Left renal cortex interstitium (tissue), 4 donors: ENCODE results near the gene SPATS2L. TPM values are rescaled to one million over a fixed set of nuclear protein-coding genes. Genes with fewer than 3 reads are reported as not detected.

ENCODE experiments used
- DNase-seq, 4 donors: peaks; one replicate each; pipeline ENCODE4 v3.0.0-alpha.2; 2013; ENCODE audit warnings: low read depth in 4 of 4, low spot score in 2 of 4, missing footprints in 1 of 4
- polyA plus RNA-seq, 4 donors: library from polyadenylated mRNA; unstranded; fragments of 120-200 nt; gene quantifications; one replicate each; pipeline ENCODE4 v1.2.1, GENCODE V29; 2013; ENCODE audit not compliant: insufficient read length in 4 of 4

The SPATS2L gene
- polyA plus RNA-seq, 4 donors, result 127 to 149 (median 136) TPM

DNA sequence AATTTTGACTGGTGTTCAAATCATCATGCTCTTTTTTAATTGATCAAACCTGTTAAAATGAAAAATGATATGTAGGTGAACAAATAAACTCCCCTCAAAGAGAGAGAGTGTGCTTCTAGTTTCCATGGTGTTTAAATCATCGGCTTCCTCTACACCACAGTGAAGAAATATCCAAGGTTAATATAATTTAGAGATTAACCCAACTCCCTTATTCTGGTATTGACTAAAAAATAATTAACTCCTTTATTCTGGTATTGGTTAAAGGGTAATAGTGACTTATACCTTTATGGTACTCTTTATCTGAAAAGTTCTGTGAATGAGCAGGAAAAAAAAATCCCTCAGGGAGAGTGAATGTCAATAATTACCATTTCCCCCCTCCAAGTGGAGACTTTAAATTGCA, 93.1 kb downstream of the SPATS2L start:
- DNase-seq, result no peak

DNA sequence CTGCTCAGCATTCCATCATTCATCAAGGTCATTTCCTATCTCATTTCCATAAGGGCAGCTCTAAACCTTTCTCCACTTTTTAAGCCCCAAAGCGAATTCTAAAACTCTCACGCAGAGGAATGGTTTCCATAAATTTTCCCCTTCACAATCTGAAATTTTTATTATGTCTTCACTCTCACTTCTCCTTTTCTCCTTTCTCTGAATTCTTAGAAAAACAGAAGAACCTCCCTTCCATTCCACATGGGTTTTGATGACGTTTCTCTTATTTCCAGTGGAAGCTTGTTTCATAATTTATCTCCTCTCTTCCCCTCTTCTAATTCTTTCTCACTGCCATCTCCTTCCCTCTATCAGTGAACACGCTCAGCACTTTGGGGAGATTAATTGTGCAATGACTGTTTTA, 97.3 kb downstream of the SPATS2L start:
- no peak for DNase-seq

DNA sequence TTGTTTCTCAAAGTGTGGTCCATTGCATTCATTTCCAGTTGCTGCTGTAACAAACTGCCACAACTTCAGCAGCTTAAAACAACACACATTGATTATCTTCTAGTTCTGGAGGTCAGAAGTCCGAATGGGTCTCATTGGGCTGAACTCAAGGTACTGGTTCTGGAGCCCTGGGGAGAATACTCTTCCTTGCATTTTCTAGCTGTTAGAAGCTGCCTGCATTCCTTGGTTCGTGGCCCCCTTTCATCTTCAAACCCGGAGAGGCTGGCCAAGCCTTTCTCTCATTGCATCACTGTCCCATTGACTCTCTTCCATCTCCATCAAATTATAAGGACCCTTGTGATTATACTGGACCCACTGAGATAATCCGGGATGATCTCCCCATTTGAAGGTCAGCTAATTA, 98.1 kb downstream of the SPATS2L start:
- no peak for DNase-seq

DNA sequence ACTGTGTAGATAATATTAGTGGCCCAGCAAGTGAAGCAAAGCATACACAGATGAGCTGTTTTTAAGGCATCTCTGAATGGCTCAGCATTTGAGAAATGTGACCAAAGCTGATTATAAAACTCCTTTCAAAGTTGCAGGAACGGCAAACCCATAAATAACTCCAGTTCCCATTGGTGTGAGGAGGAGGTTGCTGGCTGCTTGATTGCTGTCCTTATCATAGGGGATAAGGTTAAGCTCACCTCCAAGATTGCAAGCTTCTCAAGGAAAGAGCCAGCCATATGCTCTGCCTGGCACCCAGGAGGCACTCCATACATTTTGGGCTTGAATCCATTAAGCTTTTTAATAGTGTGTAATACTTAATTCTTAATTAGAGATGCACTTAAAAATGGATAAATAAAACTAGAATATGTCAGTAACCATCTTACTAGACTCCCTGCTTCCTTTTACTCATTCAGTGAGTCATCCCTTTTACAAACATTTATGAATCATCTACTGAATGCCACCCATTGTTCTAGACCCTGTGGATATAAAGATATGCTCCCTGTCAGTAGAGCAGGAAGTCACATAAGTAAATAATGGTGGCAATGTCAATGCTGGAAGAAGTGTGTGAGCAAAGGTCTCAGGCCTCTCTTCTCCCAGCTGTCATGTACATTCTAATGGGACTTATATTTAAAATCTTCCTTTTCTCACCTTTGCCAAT, 99.3 kb downstream of the SPATS2L start:
- DNase-seq, result no peak

DNA sequence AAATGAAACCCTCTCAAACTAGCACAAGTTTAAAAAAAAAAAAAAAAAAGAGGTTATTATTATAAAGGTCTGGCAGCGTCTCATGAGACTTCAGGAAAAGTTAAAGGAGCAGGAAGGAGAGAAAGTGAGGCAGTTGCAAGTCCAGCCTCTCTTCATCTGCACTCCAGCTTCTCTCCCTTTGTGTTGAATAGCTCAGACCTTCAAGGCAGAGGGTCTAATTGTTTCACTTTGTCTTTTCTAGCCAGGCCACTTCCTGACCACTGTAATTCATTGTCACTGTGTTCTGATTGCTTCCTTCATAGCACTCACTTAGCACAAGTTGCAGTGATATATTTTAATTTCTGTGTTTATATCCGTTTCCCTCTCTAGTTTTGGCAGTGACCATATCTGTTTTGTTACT, 99.9 kb downstream of the SPATS2L start:
- no peak for DNase-seq

DNA sequence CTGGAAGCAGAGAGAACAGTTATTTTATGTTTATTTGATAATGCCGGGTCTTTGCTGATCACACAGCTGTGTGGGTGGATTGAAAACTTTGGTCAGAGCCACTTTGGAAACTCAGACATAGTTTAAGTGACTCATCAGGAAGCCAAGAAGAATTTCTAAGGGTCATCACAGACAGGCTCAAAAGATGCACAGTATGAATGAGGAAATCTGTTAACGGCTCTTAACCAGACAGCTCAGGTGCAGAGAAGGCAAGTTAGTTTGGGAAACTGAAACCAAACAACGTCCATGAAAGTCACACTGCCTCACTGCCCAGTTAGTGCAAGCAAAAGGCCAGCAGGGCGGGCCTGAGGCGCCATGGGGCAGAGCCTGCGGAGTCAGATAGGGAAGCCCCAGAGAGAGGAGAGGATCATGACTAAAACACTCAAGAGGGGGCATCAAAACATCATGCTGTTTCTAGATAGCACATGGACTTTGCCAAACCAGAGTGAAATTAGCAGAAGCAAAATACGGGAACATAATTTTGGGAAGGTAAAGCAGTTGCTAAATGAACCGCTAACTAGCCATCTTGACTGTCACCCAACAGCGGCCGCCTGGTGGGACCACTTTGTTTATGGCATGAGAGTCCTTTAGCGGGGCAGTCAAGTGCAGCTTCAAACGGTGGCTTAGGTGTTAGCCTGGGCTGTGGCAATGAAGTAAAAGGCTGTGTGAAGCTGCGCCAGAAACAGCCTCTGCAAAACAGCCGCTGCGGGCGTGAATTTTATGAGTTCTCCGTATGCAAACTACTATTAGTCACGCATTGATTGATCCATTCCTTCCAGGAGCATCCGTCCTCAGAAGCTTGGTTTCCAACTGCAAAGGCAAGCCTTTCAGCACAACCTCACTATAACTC, 102.2 kb downstream of the SPATS2L start:
- no peak for DNase-seq

DNA sequence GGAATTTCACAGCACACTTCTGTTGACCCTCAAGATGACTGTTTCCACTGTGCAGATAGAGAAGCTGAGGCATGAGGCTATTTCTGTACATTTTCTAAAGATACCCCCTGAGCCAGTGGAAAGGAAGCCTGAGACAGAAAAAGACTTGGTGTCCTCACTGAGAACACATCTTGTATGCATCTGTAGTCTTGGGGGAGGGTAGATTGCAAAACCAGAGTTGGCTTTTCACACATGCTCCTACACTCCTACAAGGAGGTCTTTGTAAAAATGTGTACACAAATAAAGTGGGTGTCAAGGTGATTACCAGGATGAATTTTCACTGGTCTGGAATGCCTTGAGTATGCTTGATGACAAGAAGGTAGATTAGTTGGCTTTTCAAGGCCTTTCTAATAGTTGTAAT, 105.3 kb downstream of the SPATS2L start:
- no peak for DNase-seq

DNA sequence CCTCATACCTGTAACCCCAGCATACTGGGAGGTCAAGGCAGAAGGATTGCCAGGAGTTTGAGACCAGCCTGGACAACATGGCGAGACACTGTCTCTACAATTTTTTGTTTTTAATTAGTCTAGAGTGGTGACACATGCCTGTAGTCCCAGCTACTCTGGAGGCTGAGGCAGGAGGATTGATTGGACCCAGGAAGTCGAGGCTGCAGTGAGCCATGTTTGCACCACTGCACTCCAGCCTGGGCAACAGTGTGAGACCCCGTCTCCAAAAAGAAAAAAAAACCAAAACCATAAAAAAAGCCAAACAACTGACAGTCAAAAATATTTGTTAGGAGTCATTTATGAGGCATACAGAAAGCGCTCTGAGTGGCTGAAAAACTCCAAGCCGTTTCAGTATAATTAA, 107.9 kb downstream of the SPATS2L start:
- DNase-seq, result no peak

DNA sequence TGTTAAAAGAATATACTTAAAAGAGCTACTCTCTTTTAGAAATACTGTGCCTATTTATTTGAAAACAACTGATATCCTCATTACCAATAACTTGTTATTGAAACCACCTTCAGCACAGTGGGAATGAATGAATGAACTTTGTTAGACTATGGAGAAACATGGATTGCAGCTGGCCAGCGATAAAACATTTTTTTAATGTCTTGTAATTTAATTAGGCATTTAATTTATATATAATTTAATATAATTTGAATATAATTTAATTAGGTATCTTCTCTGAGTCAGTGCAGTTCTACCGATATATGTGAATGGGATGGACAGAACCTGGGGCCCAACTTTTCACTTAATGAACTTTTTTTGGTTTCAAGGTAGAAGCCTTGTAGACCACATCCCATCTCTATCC, 109.0 kb downstream of the SPATS2L start:
- no peak for DNase-seq

DNA sequence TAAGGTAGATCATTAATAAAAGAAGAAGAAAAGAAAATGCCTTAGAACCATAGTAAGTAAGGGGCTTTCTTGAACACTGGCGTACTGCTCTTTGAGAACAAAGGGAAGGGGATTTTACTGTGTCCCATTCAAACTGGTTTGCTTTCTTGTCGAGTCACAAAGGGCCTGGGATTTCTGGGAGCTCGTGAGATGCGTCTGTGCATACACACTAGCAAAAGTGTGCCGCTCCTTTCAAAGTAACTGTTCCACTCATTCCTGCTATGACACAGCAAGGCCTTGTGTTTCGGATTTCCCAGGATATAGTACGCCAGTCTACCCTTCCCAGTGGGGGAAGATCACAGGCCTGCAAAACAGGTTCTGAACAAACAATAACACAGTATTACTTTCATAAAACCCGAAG, 110.4 kb downstream of the SPATS2L start:
- no peak for DNase-seq

DNA sequence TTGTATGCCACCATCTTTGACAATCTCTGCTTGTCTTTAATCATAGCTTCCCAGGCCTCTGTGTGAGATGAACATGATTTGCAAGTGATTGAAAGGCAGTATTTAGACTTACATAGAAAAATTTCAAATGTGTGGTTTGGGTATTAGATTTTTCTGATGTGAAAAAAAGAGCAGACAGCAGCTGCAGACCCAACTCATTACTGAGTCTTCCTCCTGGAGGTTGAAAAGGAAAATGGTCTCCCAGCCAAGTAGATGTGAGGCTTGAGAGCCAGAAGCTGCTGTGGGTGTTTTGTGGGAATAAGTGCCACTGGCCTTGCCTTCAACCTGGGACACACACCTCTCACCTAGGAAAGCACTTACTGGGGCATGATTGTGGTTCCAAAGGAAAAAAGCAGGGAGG, 110.9 kb downstream of the SPATS2L start:
- DNase-seq, result no peak

DNA sequence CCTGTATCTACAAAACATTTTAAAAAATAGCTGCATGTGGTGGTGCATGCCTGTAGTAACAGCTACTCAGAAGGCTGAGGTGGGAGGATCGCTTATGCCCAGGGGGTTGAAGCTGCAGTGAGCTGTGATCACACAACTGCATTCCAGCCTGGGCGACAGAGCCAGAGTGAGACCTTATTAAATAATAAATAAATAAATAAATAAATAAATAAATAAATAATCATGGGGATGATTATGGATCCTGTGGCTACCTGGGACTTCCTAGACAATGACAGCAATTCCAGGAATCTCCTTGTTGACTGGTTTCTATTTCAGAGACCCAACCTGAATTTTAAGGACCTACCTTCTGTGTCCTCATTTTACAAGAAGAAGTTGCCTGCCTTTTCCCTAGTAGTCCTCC, 111.9 kb downstream of the SPATS2L start:
- no peak for DNase-seq

DNA sequence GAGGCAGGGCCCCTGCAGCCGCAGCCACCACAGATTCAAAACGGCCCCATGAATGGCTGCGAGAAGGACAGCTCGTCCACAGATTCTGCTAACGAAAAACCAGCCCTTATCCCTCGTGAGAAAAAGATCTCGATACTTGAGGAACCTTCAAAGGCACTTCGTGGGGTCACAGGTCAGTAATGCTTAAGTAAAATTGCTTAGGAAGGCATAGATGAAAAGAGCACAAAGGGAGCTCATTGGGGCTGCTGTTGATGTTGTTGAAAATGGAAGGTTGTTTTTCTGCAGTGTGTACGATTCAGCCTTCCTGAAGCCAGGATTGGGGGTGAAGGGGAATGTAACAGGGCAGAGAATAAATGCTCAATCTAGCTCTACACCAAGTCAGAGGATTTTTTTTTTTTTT, 112.8 kb downstream of the SPATS2L start:
- no peak for DNase-seq

DNA sequence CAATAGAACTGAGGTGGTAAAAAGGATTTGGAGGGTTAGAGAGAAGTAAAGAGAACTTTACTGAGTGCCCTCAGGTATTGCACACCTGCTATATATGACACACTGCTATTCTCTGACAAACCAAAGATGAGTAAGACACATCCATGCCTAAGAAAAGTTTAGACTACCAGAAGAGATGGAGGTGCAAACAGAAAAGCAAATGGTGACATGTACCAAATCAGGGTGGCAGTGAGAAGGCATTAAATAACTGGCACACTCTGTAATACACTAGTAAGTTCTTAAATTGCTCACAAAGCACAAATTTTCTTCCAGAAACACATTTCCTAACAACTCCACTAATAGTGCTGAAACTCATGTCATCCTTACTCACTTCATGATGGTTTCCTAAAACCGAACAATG, 114.8 kb downstream of the SPATS2L start:
- DNase-seq, result no peak

DNA sequence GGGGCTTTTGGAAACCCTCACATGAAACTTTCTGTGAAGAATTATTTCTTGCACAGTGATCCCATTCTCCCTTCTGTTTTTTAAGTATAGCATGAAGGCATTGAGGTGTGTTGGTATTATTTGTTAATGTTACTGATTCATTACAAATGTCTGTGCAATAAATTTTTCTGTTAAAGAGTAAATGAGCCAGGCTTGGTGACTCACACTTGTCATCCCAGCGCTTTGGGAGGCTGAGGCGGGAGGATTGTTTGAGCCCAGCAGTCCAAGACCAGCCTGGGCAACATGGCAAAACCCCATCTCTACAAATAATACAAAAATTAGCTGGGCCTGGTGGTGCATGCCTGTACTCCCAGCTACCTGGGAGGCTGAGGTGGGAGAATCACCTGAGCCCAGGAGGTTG, 115.6 kb downstream of the SPATS2L start:
- DNase-seq, result no peak

DNA sequence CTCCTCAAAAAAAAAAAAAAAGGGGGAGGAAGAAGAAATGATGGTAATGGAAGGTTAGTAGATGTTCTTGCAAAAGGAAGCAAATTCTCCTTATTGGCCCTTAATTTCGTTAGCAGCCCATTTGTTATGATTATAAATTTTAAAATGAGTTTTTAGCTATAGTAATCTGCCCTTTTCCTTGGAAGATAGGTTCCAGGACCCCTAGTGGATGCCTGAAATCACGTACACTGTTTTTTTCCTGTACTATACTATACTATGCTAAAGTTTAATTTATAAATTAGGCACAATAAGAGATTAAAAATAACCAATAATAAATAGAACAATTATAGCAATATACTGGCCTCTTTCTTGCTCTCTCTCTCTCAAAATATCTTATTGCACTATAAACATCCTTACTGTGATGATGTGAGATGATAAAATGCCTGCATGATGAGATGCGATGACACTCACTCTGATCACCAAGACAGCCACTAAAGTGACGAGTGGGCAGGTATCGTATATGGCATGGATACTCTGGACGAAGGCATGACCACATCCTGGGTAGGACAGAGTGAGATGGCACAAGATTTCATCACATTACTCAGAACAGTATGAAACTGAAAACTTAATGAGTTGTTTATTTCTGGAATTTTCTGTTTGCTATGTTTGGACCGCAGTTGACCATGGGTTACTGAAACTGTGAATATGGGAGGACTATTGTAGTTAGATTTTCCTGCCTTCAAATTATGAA, 116.2 kb downstream of the SPATS2L start:
- DNase-seq, result no peak

DNA sequence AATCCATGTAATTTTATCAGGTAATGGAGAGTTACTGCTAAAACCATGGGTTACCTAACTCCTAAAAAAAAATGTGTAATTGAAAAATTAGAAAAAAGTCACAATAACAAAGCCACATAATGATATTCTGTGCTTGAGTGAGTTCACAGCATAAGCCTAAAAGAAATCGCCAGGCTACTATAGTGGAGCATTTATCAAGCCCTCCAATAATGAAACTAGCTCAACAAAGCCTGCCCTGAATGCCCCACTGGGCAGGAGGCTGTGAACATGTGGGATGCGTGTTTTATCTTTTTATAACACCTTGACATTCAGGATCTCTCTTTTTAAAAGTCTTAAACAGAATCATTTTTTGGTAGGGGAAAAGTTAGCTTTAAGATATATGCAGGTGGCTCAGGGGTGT, 117.0 kb downstream of the SPATS2L start:
- DNase-seq, result no peak

DNA sequence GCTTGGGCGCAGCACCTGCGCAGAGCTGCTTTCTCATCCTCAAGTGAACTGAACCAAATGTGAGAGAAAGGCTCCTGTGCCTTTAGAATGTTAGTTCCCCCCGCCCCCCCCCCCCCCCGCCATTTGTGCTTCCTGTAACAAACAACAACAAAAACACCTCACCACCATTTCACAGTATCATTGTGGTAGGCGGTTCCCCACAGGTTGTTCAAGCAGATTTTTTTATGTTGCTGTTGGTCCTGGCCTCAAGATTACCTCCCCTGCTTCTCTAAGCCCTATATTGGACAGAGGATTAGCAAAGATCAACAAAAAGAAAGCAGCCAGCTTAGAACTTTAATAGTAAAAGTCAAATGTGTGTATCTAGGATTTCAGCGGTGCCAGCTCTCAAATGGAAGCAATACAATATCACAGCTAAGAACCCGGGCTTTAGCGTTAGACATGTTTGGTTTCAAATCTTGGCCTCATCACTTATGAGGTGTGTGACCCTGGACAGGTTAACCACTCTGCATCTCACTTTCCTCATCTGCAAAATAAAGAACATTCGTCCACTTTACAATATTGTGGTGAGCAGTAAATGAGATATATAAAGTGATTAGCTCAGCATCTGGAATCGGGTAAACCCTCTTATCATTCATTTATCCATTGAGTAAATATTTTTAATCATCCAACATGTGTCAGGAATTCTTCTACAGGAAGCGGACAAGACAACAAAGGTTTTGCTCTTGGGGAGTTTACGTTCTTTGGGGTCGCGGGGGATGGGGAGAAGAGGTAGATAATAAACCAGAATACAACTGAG, 118.7 kb downstream of the SPATS2L start:
- DNase-seq, result no peak

DNA sequence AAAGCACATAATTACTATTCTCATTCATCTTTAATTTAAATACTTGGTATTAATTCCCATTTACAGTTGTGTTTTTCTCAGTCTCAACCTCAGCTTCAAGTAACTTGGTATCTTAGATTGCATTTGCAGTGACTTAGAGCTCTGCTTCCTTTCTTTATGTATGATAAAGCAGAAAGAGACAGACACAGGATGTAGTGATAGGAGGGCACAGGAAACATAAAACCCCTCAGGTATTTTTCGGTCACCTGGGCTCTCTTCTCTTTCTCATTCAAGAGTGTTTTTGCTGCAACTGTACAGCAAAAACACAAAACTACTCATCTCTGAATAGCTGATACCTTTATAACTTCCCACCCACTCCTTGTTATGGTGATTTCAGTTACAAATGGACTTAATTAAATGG, 120.3 kb downstream of the SPATS2L start:
- no peak for DNase-seq

DNA sequence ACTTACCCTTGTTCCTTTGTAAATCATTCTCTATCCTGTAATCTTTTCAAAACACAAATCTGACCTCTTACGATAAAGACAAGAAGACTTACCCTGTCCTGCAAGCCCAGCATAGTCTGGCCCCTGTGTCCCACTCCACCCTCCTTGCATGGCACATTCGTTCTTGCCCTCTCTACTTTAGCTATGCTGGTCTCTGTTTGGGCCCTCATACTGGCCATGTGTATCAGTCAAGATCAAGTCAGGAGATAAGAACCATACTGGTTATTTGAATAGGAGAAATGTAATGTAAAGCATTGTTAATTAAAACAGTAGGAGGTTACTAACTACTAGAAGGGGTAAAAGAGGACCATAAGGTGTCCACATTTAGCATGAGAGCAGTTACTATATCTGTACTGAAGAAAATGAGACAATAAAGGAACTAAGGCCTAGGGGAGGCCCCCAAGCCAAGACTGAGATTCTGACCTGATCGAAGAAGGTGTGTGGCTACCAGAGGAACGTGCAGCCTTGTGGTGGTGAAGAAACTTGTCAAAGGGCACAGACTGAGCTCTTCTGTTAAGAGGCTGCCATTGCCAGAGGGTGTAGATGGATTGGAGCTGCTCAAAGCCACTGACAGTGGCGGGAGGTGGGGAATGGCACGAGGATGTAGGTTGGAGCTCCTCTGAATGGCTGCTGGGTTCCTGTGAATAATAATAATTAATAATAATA, 122.6 kb downstream of the SPATS2L start:
- no peak for DNase-seq
